ENCODE results near the gene LRCH4. TPM values are rescaled to one million over a fixed set of nuclear protein-coding genes. Genes with fewer than 3 reads are reported as not detected.

Gene LRCH4
- total and polyA plus RNA-seq, 9 of the 15 experiments (the other 6 are each of a cell fraction or from before 2014, with no cell fraction given): 0.06 to 63.3 (median 15.0) TPM

GRCh38 chr7:100603726-100604027, 17.7 kb upstream of the LRCH4 start:
- Histone ChIP-seq H3K36me3 (ENCODE audit: control insufficient read depth, insufficient read depth, low read length) (no peaks in the 10 kb centered on the region), H3K79me2 (ENCODE audit: control insufficient read depth, insufficient read depth, low read length) (peaks cover 5% of the 10 kb centered on the region; the same call in 1 of the 3 replicates), H4K20me1 (replicated peaks; ENCODE audit: control insufficient read depth, insufficient read depth, low read length) (no peaks in the 10 kb centered on the region), H2AFZ (ENCODE audit: low read depth, low read length) (peak overlapping the region; percentile 95), H3K4me1 (replicated peaks in 1 of 2; ENCODE audit: control insufficient read depth in 2 of 2, insufficient read depth in 2 of 2, low read length in 2 of 2) (peaks cover 35 to 65% of the 10 kb centered on the region in 2 experiments), H3K9ac (ENCODE audit: insufficient read depth in 1 of 2, low read depth in 2 of 2, low read length in 2 of 2) (peak overlapping the region; percentile 23 to 89; a peak in 2 of 4 replicates), H3K9me1 (ENCODE audit: control insufficient read depth, insufficient read depth, low read length) (peaks cover 5% of the 10 kb centered on the region), H3K9me3 (replicated peaks; ENCODE audit: control insufficient read depth, insufficient read depth, low read depth, low read length) (no peaks in the 10 kb centered on the region), H3K4me3 (peak overlapping the region; percentile 58), H3K4me2 (ENCODE audit: insufficient read depth, low read length) (peak overlapping the region; percentile 89), H3K27me3 (ENCODE audit: control insufficient read depth in 2 of 2, insufficient read depth in 2 of 2, low read length in 2 of 2) (no peaks in the 10 kb centered on the region), H3K27ac (ENCODE audit: extremely low read depth, low read depth, low read length) (peak overlapping the region; percentile 54)
- in situ Hi-C loops (cut with MboI): no loop called here
- TSS peak; percentile 69 for BruUV-seq (replicated peaks)
- intact Hi-C loops (cut with micrococcal nuclease): loop anchor here (2.0 kb wide), 2 partner anchors 69 to 89 kb away; partner anchors contain the start of gene GNB2
- CTCF ChIA-PET (ENCODE audit: low intra/inter-chr PET ratio): interaction anchor here (0.8 kb wide), 1 partner anchor 88 kb away, joined by 3 read pairs; no protein-coding TSS in a partner anchor
- 17% methylated on average over 10 of the region's 10 CpGs for WGBS (ENCODE audit: insufficient coverage, low coverage, missing lambda C conversion rate)
- peak in 1 of 4 experiments; percentile 42 for DNase-seq (ENCODE audit: extremely low read depth in 1 of 4, low spot score in 3 of 4)
- POLR2A ChIA-PET: interaction anchor here (0.5 to 1.6 kb wide), 6 partner anchors 14 to 80 kb away, joined by 3 to 7 read pairs (median 3); partner anchors contain the start of genes FBXO24 and LRCH4
- FAIRE-seq: peak; percentile 26
- ATAC-seq: peak; percentile 1
- no peak for TF ChIP-seq THRB (CRISPR knock-in tag; conservative IDR thresholded peaks at IDR 0.05)
- TF ChIP-seq ETV6 (IDR thresholded peaks at IDR 0.05; ENCODE audit: borderline replicate concordance in 1 of 2, low read depth in 2 of 2, low read length in 1 of 2): no peak
- no peak for TF ChIP-seq ETV6 (CRISPR knock-in tag; IDR thresholded peaks at IDR 0.05; ENCODE audit: borderline replicate concordance)
- TF ChIP-seq ZNF398 (CRISPR knock-in tag; IDR thresholded peaks at IDR 0.05): no peak
- TF ChIP-seq SP1 (CRISPR knock-in tag; IDR thresholded peaks at IDR 0.05): 0 out of 2 replicates have a peak, but pooled peaks have one; percentile 19
- TF ChIP-seq ARID4B (CRISPR knock-in tag; IDR thresholded peaks at IDR 0.05): 0 out of 2 replicates have a peak, but pooled peaks have one; percentile 31
- no peak for TF ChIP-seq MIER1 (IDR thresholded peaks at IDR 0.05; ENCODE audit: low read depth)
- TF ChIP-seq ZNF347 (CRISPR knock-in tag; IDR thresholded peaks at IDR 0.05; ENCODE audit: low read depth): no peak

Data from K562 (cell line).